ENCODE measurements around the gene NEGR1. TPM values are rescaled to one million over a fixed set of nuclear protein-coding genes. Genes with fewer than 3 reads are reported as not detected.

The NEGR1 gene
- polyA plus RNA-seq, 4 donors = 0.27 to 5.4 (median 1.7) TPM; not detected in 1

DNA sequence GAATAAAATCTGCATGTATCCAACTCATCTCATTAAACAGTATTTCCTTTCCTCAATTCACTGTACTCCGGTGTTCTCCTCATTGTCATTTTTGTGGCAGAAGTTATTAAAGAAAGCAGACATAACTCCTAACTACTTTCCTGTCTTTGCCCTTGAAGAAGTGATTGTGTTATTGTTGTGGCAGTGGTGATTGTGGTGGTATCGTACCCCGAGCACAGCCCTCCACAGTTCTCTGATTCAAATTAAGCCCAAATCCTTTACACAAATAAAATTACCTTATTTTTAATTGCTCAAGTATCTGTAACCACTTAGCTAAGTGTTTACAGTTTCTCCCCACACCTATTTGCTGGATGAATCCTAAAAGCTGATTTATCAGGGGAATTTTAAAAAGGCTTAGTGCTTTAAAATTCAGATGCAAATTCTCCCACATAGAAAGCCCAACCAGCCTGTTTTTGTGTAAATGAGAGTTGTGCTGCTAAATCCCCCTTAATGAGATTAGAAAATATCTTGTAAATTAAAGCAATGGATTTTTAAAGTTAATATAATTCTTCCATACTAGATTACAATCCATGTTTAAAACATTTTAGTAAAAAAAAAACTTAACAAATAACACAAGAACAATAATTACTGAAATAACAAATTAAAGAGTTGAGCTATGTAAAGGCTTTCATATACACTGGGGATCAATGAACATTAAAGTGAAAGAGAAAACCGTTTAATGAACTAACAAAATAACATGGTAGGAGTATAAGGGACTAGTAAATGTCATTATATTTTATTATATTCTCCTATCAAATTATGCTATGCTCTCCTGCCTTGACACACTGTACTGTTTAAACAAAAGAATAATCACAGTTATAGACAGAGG is 259.0 kb downstream of the NEGR1 start:
- Histone ChIP-seq H3K27ac (ENCODE audit: low read depth in 1 of 3, low read length in 2 of 3) (no peak overlapping the region), H3K9me3 (ENCODE audit: control insufficient read depth in 2 of 2, insufficient read depth in 1 of 2, low read depth in 1 of 2, low read length in 1 of 2) (no peaks in the 10 kb centered on the region), H3K36me3 (ENCODE audit: control insufficient read depth in 3 of 3, insufficient read depth in 2 of 3, low read depth in 1 of 3, low read length in 3 of 3) (no peaks in the 10 kb centered on the region), H3K4me3 (ENCODE audit: low read depth in 1 of 3, low read length in 3 of 3) (no peak overlapping the region), H3K27me3 (ENCODE audit: control insufficient read depth in 3 of 3, insufficient read depth in 3 of 3, low read length in 3 of 3) (no peaks in the 10 kb centered on the region), H3K4me1 (ENCODE audit: control insufficient read depth in 3 of 3, insufficient read depth in 2 of 3, low read depth in 1 of 3, low read length in 2 of 3) (no peaks in the 10 kb centered on the region)
- DNase-seq (no peak), FAIRE-seq (no peak)
- WGBS, 3 donors = 48 to 64% (median 54%) methylated on average over 4 of the region's 4 CpGs

DNA sequence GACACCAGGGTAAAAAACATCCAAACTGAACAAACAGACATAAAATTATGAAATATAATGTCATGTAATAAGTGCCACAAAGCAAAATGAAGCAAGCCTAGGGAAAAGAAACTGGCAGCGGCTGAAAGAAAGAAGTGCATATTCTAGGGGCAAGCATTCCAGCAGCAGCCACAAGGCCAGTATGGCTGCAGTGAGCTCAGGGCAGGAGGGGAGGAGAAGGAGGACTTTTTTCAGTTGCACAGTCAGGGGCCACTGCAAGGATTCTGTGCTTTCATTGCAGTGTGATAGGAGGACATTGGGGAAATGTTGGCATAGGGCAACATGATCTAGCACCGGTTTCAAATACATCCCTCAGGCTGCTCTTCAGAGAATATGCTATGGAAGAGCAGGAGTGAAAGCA is 263.8 kb downstream of the NEGR1 start:
- no peaks in the 10 kb centered on the region for H3K27me3 ChIP-seq (ENCODE audit: control insufficient read depth in 3 of 3, insufficient read depth in 3 of 3, low read length in 3 of 3)
- H3K36me3 ChIP-seq (ENCODE audit: control insufficient read depth in 3 of 3, insufficient read depth in 2 of 3, low read depth in 1 of 3, low read length in 3 of 3) = no peaks in the 10 kb centered on the region
- DNase-seq (no peak), FAIRE-seq (no peak)
- no peak overlapping the region for H3K27ac ChIP-seq (ENCODE audit: low read depth in 1 of 3, low read length in 2 of 3)
- 87 to 90% (median 88%) methylated on average over 2 of the region's 2 CpGs for WGBS, 3 donors
- no peak overlapping the region for H3K4me3 ChIP-seq (ENCODE audit: low read depth in 1 of 3, low read length in 3 of 3)
- H3K9me3 ChIP-seq (ENCODE audit: control insufficient read depth in 2 of 2, insufficient read depth in 1 of 2, low read depth in 1 of 2, low read length in 1 of 2) = no peaks in the 10 kb centered on the region
- no peaks in the 10 kb centered on the region for H3K4me1 ChIP-seq (ENCODE audit: control insufficient read depth in 3 of 3, insufficient read depth in 2 of 3, low read depth in 1 of 3, low read length in 2 of 3)

DNA sequence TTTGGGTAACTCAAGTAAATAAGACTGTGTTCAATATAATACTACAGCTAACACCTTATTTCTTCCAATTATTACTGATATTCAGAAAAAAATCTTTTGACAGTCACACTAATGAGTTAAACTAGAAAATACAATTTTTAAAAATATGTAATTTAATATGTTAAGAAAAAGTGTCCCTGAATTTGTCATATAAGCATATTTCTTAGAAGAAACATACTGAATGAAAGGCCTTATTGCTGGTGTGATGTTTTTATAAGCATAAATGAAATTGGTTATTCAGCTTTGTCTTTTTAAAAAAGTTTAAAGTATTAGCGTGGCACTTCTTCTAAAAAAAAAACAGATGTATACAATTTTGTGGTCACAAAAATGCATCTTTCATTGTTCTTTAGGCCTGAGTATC is 267.3 kb downstream of the NEGR1 start:
- no peaks in the 10 kb centered on the region for H3K4me1 ChIP-seq (ENCODE audit: control insufficient read depth in 3 of 3, insufficient read depth in 2 of 3, low read depth in 1 of 3, low read length in 2 of 3)
- no peaks in the 10 kb centered on the region for H3K9me3 ChIP-seq (ENCODE audit: control insufficient read depth in 2 of 2, insufficient read depth in 1 of 2, low read depth in 1 of 2, low read length in 1 of 2)
- DNase-seq (no peak), FAIRE-seq (no peak)
- WGBS, 3 donors = 72 to 94% (median 90%) methylated on average over 1 of the region's 1 CpG
- no peaks in the 10 kb centered on the region for H3K27me3 ChIP-seq (ENCODE audit: control insufficient read depth in 3 of 3, insufficient read depth in 3 of 3, low read length in 3 of 3)
- H3K27ac ChIP-seq (ENCODE audit: low read depth in 1 of 3, low read length in 2 of 3) = no peak overlapping the region
- H3K36me3 ChIP-seq (ENCODE audit: control insufficient read depth in 3 of 3, insufficient read depth in 2 of 3, low read depth in 1 of 3, low read length in 3 of 3) = no peaks in the 10 kb centered on the region
- H3K4me3 ChIP-seq (ENCODE audit: low read depth in 1 of 3, low read length in 3 of 3) = no peak overlapping the region

DNA sequence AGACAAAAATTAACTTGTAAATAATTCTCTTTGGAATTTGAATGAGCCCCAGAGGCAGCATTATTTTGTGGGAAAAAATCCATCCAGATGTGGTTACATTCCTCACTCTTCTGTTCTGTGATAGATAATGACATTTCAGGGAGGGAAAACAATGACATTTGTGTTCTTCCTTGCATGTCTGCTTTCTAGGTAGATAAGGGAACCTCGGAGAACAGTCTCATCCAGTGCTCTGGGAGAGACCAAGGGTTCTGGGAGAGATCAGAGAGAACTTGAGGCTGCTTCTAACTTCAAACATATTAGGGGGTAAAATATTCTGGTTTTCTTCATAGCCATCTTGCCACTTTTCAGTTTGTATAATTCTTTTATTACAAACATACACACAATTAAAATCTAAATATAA is 269.2 kb downstream of the NEGR1 start:
- 17 to 48% (median 20%) methylated on average over 1 of the region's 1 CpG for WGBS, 3 donors
- Histone ChIP-seq H3K27ac (ENCODE audit: low read depth in 1 of 3, low read length in 2 of 3) (no peak overlapping the region), H3K4me1 (ENCODE audit: control insufficient read depth in 3 of 3, insufficient read depth in 2 of 3, low read depth in 1 of 3, low read length in 2 of 3) (no peaks in the 10 kb centered on the region), H3K4me3 (ENCODE audit: low read depth in 1 of 3, low read length in 3 of 3) (no peak overlapping the region), H3K27me3 (ENCODE audit: control insufficient read depth in 3 of 3, insufficient read depth in 3 of 3, low read length in 3 of 3) (no peaks in the 10 kb centered on the region), H3K36me3 (ENCODE audit: control insufficient read depth in 3 of 3, insufficient read depth in 2 of 3, low read depth in 1 of 3, low read length in 3 of 3) (no peaks in the 10 kb centered on the region), H3K9me3 (ENCODE audit: control insufficient read depth in 2 of 2, insufficient read depth in 1 of 2, low read depth in 1 of 2, low read length in 1 of 2) (no peaks in the 10 kb centered on the region)
- DNase-seq (no peak), FAIRE-seq (no peak)

DNA sequence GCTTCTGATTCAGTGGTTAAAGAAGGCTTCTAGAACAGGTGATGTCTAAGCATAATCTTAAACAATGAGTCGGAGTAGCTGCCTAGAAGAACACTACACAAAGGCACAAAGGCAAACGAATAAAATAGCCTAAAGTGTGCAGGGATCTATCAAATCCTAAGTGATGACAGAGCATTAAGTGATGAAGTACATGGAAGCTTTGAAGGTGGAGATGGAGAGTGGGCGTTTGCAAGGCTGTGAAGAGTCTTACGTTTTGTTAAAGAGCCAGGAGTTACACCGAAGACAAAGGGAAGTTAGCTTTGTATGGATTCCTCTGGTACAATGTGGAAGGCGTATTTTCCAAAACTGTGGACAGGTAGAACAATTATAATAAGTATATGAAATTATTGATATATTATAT is 270.6 kb downstream of the NEGR1 start:
- Histone ChIP-seq H3K27me3 (ENCODE audit: control insufficient read depth in 3 of 3, insufficient read depth in 3 of 3, low read length in 3 of 3) (no peaks in the 10 kb centered on the region), H3K36me3 (ENCODE audit: control insufficient read depth in 3 of 3, insufficient read depth in 2 of 3, low read depth in 1 of 3, low read length in 3 of 3) (no peaks in the 10 kb centered on the region), H3K27ac (ENCODE audit: low read depth in 1 of 3, low read length in 2 of 3) (no peak overlapping the region), H3K4me3 (ENCODE audit: low read depth in 1 of 3, low read length in 3 of 3) (no peak overlapping the region), H3K9me3 (ENCODE audit: control insufficient read depth in 2 of 2, insufficient read depth in 1 of 2, low read depth in 1 of 2, low read length in 1 of 2) (no peaks in the 10 kb centered on the region), H3K4me1 (ENCODE audit: control insufficient read depth in 3 of 3, insufficient read depth in 2 of 3, low read depth in 1 of 3, low read length in 2 of 3) (no peaks in the 10 kb centered on the region)
- WGBS, 3 donors = 69 to 81% (median 70%) methylated on average over 6 of the region's 6 CpGs
- no peak for FAIRE-seq
- DNase-seq = no peak

DNA sequence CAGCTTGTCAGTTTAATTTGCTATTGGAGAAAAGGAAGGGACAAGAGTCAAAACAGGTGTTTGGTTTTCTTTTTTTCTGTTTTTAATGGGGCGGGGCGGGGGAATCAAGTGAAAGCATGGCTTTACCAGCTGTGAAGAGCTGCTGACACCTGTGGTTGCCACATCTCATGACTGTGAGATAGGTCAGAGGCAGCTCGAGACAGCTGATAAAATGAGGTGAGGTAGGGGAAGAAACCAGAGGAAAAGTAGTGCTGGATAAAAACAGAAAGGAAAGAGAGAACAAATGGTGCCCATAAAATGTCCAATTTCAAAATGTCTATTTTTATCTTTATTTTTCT is 272.3 kb downstream of the NEGR1 start:
- 29 to 55% (median 50%) methylated on average over 3 of the region's 3 CpGs for WGBS, 3 donors
- Histone ChIP-seq H3K27me3 (ENCODE audit: control insufficient read depth in 3 of 3, insufficient read depth in 3 of 3, low read length in 3 of 3) (no peaks in the 10 kb centered on the region), H3K4me1 (ENCODE audit: control insufficient read depth in 3 of 3, insufficient read depth in 2 of 3, low read depth in 1 of 3, low read length in 2 of 3) (no peaks in the 10 kb centered on the region), H3K36me3 (ENCODE audit: control insufficient read depth in 3 of 3, insufficient read depth in 2 of 3, low read depth in 1 of 3, low read length in 3 of 3) (no peaks in the 10 kb centered on the region), H3K4me3 (ENCODE audit: low read depth in 1 of 3, low read length in 3 of 3) (no peak overlapping the region), H3K27ac (ENCODE audit: low read depth in 1 of 3, low read length in 2 of 3) (no peak overlapping the region), H3K9me3 (ENCODE audit: control insufficient read depth in 2 of 2, insufficient read depth in 1 of 2, low read depth in 1 of 2, low read length in 1 of 2) (no peaks in the 10 kb centered on the region)
- DNase-seq = no peak
- FAIRE-seq = no peak

DNA sequence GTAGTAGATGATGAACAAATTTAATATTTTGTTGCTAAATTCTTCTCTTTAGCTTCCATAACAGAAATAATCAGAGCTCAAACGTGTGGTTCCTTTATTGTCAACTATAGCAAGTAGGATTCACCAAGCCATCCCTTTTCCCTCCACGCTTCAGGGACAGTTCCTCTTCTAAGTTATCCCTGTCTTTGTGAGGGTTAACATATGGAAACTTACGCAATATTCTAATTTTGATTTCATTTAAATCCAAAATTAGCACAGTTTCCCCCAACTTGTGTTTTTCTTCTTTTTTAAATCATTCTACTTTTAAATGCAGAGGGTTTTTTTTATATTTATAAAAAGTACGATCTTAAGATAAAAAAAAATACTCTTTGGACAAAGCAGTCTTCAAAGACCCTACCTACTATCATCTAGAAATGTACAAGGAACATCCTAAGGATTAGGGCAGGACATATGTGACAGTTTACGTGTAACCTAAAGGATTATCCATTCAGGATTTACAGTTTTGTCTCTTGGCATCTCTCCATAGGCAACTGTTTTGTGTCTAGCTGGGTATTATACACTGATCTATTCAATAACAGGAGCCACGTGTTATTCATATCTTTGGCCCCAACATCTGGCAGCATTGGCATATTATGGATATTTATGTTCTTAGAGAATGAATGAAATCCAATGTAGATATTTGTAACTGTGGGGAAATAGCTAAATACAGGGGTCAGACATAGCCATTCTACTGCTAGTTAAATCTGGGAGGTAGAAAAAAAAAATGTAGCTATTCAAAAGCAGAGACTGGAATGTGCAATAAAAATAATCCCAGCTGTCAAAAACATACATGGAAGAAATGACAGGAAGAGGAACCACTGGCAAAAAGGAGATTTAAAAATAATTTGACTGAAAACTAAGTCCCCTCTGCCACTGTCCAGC is 272.9 kb downstream of the NEGR1 start:
- FAIRE-seq = no peak

DNA sequence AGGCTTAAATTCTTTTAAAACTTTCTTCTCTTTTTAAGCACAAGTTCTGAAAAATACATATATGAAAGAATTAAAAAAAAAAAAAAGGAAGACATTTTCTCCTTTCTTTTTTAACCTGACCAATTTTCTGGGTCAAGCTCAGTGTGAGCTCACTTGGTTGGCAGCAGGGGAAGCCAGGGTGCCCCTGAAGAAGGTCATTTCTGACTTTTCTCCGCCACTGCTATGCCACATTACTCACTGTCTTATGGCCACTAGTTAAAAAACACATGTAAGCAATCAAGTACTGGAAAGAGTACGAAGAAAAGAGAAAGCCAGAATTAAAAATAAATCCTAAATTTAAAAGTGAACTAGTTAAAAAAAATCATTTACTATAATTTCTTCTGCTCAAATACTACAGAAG is 275.0 kb downstream of the NEGR1 start:
- FAIRE-seq (no peak), DNase-seq (no peak)
- H3K27ac ChIP-seq (ENCODE audit: low read depth in 1 of 3, low read length in 2 of 3) = no peak overlapping the region
- no peaks in the 10 kb centered on the region for H3K9me3 ChIP-seq (ENCODE audit: control insufficient read depth in 2 of 2, insufficient read depth in 1 of 2, low read depth in 1 of 2, low read length in 1 of 2)
- WGBS, 3 donors = 73 to 83% (median 81%) methylated on average over 2 of the region's 2 CpGs
- H3K4me1 ChIP-seq (ENCODE audit: control insufficient read depth in 3 of 3, insufficient read depth in 2 of 3, low read depth in 1 of 3, low read length in 2 of 3) = no peaks in the 10 kb centered on the region
- no peak overlapping the region for H3K4me3 ChIP-seq (ENCODE audit: low read depth in 1 of 3, low read length in 3 of 3)
- H3K36me3 ChIP-seq (ENCODE audit: control insufficient read depth in 3 of 3, insufficient read depth in 2 of 3, low read depth in 1 of 3, low read length in 3 of 3) = no peaks in the 10 kb centered on the region
- H3K27me3 ChIP-seq (ENCODE audit: control insufficient read depth in 3 of 3, insufficient read depth in 3 of 3, low read length in 3 of 3) = no peaks in the 10 kb centered on the region

More for the DNA sequence above, 272.9 kb downstream of the NEGR1 start:
- Histone ChIP-seq H3K9me3 (ENCODE audit: control insufficient read depth in 2 of 2, insufficient read depth in 1 of 2, low read depth in 1 of 2, low read length in 1 of 2) (no peaks in the 10 kb centered on the region), H3K36me3 (ENCODE audit: control insufficient read depth in 3 of 3, insufficient read depth in 2 of 3, low read depth in 1 of 3, low read length in 3 of 3) (no peaks in the 10 kb centered on the region), H3K27ac (ENCODE audit: low read depth in 1 of 3, low read length in 2 of 3) (no peak overlapping the region), H3K4me1 (ENCODE audit: control insufficient read depth in 3 of 3, insufficient read depth in 2 of 3, low read depth in 1 of 3, low read length in 2 of 3) (no peaks in the 10 kb centered on the region), H3K27me3 (ENCODE audit: control insufficient read depth in 3 of 3, insufficient read depth in 3 of 3, low read length in 3 of 3) (no peaks in the 10 kb centered on the region), H3K4me3 (ENCODE audit: low read depth in 1 of 3, low read length in 3 of 3) (no peak overlapping the region)
- DNase-seq = no peak
- 70 to 71% (median 71%) methylated on average over 6 of the region's 6 CpGs for WGBS, 3 donors

Data from small intestine (tissue), 7 donors.